ENCODE results near the gene GBP2. TPM values are rescaled to one million over a fixed set of nuclear protein-coding genes. Genes with fewer than 3 reads are reported as not detected.

GBP2 gene, protein sequence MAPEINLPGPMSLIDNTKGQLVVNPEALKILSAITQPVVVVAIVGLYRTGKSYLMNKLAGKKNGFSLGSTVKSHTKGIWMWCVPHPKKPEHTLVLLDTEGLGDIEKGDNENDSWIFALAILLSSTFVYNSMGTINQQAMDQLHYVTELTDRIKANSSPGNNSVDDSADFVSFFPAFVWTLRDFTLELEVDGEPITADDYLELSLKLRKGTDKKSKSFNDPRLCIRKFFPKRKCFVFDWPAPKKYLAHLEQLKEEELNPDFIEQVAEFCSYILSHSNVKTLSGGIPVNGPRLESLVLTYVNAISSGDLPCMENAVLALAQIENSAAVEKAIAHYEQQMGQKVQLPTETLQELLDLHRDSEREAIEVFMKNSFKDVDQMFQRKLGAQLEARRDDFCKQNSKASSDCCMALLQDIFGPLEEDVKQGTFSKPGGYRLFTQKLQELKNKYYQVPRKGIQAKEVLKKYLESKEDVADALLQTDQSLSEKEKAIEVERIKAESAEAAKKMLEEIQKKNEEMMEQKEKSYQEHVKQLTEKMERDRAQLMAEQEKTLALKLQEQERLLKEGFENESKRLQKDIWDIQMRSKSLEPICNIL
- 10 to 100 TPM; 63.0 to 83.6 (median 81.8) TPM for total RNA-seq

DNA sequence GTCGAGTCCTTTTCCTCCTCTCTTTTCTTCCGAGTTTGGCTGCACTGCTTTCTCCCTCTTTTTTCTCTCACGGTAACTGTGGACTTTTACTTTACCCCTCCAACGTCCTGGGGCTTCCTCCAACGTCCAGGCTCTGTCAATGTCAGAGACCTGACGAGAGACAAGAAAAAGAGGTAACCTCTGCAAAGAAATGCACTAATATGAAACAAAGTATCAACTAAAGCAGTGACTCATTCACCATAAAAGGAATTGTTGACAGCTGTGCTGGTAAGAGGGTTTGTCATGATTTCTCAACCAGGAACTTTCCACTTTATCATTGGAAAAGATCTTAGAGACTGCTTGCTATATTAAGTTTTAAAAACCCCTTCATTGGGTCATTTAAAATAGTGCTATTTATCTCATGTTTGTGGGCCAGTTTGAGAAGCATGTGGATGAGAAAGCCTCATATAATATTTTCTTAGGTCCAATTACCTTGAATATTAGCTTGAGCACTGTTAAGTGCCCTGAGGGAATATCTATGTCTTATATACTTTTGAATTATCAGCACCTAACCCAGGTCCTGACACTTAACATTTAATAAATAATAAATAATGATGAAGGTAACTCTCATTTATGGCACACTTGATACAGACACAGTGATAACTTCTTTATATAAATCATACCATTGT lies at the start of gene GBP2:
Gene GBP2 (minus strand): TSS at position 202 of the 668 bp plus-strand sequence. CDS start 4,148 bp downstream, outside the sequence.
- TF ChIP-seq POLR2A (IDR thresholded peaks at IDR 0.05): no peak
- 0 to 3% methylated on average over 6 of the region's 6 CpGs for WGBS, 2 donors
- no peak for DNase-seq (ENCODE audit: low spot score in 2 of 2)
- intact Hi-C loops (cut with DNase I; ENCODE audit: low total_unique reads): no loop called here
- peak within 1 kb of the TSS; percentile 9 for H3K4me3 ChIP-seq (ENCODE audit: low read depth, poor library complexity, severe bottlenecking)

- intact Hi-C loops (cut with DNase I; ENCODE audit: low total_unique reads): no loop called here
- no peak for DNase-seq (ENCODE audit: low spot score in 2 of 2)
- H3K4me3 ChIP-seq (ENCODE audit: low read depth, poor library complexity, severe bottlenecking): no peak overlapping the region
- 87 to 89% methylated on average over 3 of the region's 3 CpGs for WGBS, 2 donors
- TF ChIP-seq, protein P1, sequence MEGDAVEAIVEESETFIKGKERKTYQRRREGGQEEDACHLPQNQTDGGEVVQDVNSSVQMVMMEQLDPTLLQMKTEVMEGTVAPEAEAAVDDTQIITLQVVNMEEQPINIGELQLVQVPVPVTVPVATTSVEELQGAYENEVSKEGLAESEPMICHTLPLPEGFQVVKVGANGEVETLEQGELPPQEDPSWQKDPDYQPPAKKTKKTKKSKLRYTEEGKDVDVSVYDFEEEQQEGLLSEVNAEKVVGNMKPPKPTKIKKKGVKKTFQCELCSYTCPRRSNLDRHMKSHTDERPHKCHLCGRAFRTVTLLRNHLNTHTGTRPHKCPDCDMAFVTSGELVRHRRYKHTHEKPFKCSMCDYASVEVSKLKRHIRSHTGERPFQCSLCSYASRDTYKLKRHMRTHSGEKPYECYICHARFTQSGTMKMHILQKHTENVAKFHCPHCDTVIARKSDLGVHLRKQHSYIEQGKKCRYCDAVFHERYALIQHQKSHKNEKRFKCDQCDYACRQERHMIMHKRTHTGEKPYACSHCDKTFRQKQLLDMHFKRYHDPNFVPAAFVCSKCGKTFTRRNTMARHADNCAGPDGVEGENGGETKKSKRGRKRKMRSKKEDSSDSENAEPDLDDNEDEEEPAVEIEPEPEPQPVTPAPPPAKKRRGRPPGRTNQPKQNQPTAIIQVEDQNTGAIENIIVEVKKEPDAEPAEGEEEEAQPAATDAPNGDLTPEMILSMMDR (IDR thresholded peaks at IDR 0.05): no peak
- TF ChIP-seq POLR2A (IDR thresholded peaks at IDR 0.05): no peak
Measured at GRCh38 chr1:89174491-89174890, 48.6 kb upstream of the GBP2 start.

GRCh38 chr1:89172468-89173143 lies 46.7 kb upstream of the GBP2 start:
- intact Hi-C loops (cut with DNase I; ENCODE audit: low total_unique reads): no loop called here
- no peak for TF ChIP-seq POLR2A (IDR thresholded peaks at IDR 0.05)
- TF ChIP-seq, protein P1 (IDR thresholded peaks at IDR 0.05): no peak
- H3K4me3 ChIP-seq (ENCODE audit: low read depth, poor library complexity, severe bottlenecking): no peak overlapping the region
- WGBS, 2 donors: 93 to 98% methylated on average over 4 of the region's 4 CpGs
- no peak for DNase-seq (ENCODE audit: low spot score in 2 of 2)

DNA sequence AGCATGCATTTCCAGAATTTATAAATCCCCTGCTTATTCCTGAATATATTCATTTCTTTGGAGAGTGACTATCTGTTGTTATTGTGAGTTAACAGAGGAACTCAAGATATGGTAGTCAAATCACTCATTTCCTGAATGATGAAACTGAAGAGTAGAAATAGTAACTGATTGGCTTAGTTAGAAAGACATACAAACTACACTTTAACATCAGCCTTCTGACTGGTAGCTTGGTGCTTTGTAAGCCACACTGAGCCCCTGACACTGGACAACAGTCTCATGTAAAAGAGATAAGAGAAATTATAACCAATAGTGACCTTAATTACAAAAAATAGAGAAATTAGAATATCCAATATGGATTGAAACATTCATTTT lies 45.1 kb upstream of the GBP2 start:
- no peak overlapping the region for H3K4me3 ChIP-seq (ENCODE audit: low read depth, poor library complexity, severe bottlenecking)
- intact Hi-C loops (cut with DNase I; ENCODE audit: low total_unique reads): no loop called here
- no peak for DNase-seq (ENCODE audit: low spot score in 2 of 2)
- TF ChIP-seq POLR2A (IDR thresholded peaks at IDR 0.05): no peak
- TF ChIP-seq, protein P1 (IDR thresholded peaks at IDR 0.05): no peak

DNA sequence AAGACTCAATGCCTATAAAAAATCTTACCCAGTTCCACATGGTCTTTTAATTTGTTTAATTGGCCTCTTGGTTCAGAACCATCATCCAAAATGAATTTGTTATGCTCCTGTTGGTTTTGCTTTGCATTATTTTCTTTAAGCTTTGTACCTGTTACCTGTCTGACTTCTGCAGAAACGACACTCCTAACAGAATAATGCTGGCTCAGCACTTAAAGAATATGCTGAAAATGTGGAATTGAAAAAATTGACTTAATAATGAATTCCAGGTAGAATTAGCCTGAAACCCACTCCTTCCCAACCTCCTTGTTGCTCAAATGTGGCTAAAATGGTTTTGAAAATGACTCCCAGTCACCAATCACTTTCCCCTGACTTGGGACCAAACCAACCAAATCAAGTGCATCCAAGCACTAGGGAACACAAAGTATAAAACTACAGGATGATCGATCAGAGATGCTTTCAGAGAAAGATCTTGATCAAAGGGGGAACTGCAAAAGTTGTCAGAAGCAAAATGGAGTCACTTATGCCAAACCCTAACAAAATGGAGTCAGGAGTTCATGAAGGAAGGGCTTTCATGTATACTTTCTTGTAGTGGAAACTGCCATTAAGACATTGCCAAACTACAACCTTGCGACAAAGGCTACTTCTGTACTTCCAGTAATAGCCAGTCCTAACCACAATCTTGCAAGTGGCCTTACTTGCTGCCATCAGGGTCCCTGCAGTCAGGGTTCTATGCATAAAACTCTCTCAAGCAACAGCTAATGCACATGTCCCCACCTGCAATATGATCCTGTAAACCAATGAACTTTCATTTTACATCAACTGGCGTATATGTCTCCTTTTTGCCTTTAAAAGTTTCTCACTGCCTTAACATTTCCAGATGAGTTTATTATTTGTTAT lies 44.5 kb upstream of the GBP2 start:
- WGBS, 2 donors: 89 to 93% methylated on average over 4 of the region's 4 CpGs
- intact Hi-C loops (cut with DNase I; ENCODE audit: low total_unique reads): no loop called here
- H3K4me3 ChIP-seq (ENCODE audit: low read depth, poor library complexity, severe bottlenecking): no peak overlapping the region
- no peak for DNase-seq (ENCODE audit: low spot score in 2 of 2)
- no peak for TF ChIP-seq POLR2A (IDR thresholded peaks at IDR 0.05)
- TF ChIP-seq, protein P1 (IDR thresholded peaks at IDR 0.05): no peak
